DND-41 (cell line): ENCODE data around the gene CREB3L4.
"Not testable (repeated sequence)": the region's sequence is repeated elsewhere in the genome, so short reads cannot be mapped to it uniquely, and the experiment has no call there.

Experiments used
- ATAC-seq: fragments of 200-7000 bp; cut with Tn5 transposase; 3 replicates; pipeline ENCODE4 v1.9.1; 2021; ENCODE audit warnings: low read depth; ENCODE audit not compliant: insufficient read depth
- DNase-seq: peaks from one replicate; pipeline ENCODE4 v3.0.0-alpha.2; 2020
- H2AFZ ChIP-seq: 2 replicates; pipeline ENCODE4 v1.6.0; 2012; ENCODE audit warnings: low read depth, low read length
- H3K27ac ChIP-seq: 2 replicates; pipeline ENCODE4 v1.5.1; 2012; ENCODE audit warnings: low read length, inconsistent platforms
- H3K27me3 ChIP-seq: fragments of 200-600 bp; sonication (generic); 2 replicates; pipeline ENCODE4 v1.6.0; 2012; ENCODE audit warnings: low read length, mild to moderate bottlenecking, inconsistent platforms; ENCODE audit not compliant: insufficient read depth, poor library complexity
- H3K36me3 ChIP-seq: 2 replicates; pipeline ENCODE4 v1.5.1; 2012; ENCODE audit warnings: low read length, inconsistent platforms; ENCODE audit not compliant: insufficient read depth
- H3K4me1 ChIP-seq: 2 replicates; pipeline ENCODE4 v1.5.1; 2012; ENCODE audit warnings: mild to moderate bottlenecking, low read length; ENCODE audit not compliant: insufficient read depth
- H3K4me2 ChIP-seq: 2 replicates; pipeline ENCODE4 v1.6.0; 2012; ENCODE audit warnings: mild to moderate bottlenecking, moderate library complexity, low read length, inconsistent platforms; ENCODE audit not compliant: insufficient read depth
- H3K4me3 ChIP-seq, 2 experiments: fragments of 200-600 bp in 1 of 2; shearing (Covaris generic) in 1 of 2; 2 replicates each; pipeline ENCODE4 v1.5.1; 2012 to 2016; ENCODE audit warnings: inconsistent platforms in 2 of 2, low read length in 2 of 2, mild to moderate bottlenecking in 2 of 2, low read depth in 1 of 2, moderate library complexity in 1 of 2
- H3K79me2 ChIP-seq: 2 replicates; pipeline ENCODE4 v1.6.0; 2012; ENCODE audit warnings: low read length, inconsistent platforms; ENCODE audit not compliant: insufficient read depth
- H3K9ac ChIP-seq: 2 replicates; pipeline ENCODE4 v1.6.0; 2012; ENCODE audit warnings: low read depth, mild to moderate bottlenecking, inconsistent platforms, low read length, moderate library complexity
- H3K9me3 ChIP-seq: 2 replicates; pipeline ENCODE4 v1.5.1; 2012; ENCODE audit warnings: low read length, moderate library complexity, mild to moderate bottlenecking, inconsistent platforms; ENCODE audit not compliant: insufficient read depth, severe bottlenecking
- H4K20me1 ChIP-seq: 2 replicates; pipeline ENCODE4 v1.6.0; 2012; ENCODE audit warnings: low read length; ENCODE audit not compliant: insufficient read depth
- EZH2 ChIP-seq: IDR thresholded peaks from 3 replicates; pipeline ENCODE4 v1.6.1; 2012; ENCODE audit warnings: borderline replicate concordance, low read depth, mild to moderate bottlenecking, moderate library complexity, low read length, inconsistent platforms; ENCODE audit not compliant: severe bottlenecking
- TF ChIP-seq, protein P1 (sequence below): IDR thresholded peaks from 2 replicates; pipeline ENCODE4 v1.5.1; 2012; ENCODE audit warnings: borderline replicate concordance, low read length, moderate library complexity, mild to moderate bottlenecking; ENCODE audit not compliant: poor library complexity, severe bottlenecking; ENCODE audit errors: extremely low read depth

The CREB3L4 gene

GRCh38 chr1:154000420-154000819, 32.7 kb downstream of the CREB3L4 start:
- Histone ChIP-seq H3K27me3 (no peaks in the 10 kb centered on the region), H3K4me2 (no peak overlapping the region), H2AFZ (no peak overlapping the region), H3K36me3 (peaks cover 3% of the 10 kb centered on the region; the same call in 1 of the 2 replicates), H3K9ac (no peak overlapping the region), H4K20me1 (no peaks in the 10 kb centered on the region), H3K4me1 (no peaks in the 10 kb centered on the region), H3K9me3 (no peaks in the 10 kb centered on the region), H3K79me2 (no peaks in the 10 kb centered on the region), H3K27ac (no peak overlapping the region), H3K4me3 (no peak overlapping the region)
- ATAC-seq (no peak), DNase-seq (no peak)
- TF ChIP-seq, protein P1, sequence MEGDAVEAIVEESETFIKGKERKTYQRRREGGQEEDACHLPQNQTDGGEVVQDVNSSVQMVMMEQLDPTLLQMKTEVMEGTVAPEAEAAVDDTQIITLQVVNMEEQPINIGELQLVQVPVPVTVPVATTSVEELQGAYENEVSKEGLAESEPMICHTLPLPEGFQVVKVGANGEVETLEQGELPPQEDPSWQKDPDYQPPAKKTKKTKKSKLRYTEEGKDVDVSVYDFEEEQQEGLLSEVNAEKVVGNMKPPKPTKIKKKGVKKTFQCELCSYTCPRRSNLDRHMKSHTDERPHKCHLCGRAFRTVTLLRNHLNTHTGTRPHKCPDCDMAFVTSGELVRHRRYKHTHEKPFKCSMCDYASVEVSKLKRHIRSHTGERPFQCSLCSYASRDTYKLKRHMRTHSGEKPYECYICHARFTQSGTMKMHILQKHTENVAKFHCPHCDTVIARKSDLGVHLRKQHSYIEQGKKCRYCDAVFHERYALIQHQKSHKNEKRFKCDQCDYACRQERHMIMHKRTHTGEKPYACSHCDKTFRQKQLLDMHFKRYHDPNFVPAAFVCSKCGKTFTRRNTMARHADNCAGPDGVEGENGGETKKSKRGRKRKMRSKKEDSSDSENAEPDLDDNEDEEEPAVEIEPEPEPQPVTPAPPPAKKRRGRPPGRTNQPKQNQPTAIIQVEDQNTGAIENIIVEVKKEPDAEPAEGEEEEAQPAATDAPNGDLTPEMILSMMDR, result no peak
- no peak for TF ChIP-seq EZH2

DNA sequence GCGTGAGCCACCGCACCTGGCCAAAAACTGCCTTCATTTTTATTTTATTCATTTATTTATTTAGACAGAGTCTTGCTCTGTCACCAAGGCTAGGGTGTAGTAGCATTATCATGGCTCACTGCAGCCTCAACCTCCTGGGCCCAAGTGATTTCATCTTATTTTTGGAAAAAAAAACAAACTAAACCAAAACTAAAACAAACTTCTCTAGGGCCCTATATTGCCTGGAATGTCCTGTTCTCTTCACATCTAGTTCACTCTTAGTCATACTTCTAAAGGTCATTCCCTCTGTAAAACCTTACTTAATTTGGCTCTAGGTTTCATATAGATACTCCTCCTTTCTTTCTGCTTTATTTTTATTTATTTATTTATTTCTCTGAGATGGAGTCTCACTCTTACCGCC, 38.4 kb downstream of the CREB3L4 start:
- no peaks in the 10 kb centered on the region for H3K27me3 ChIP-seq
- H4K20me1 ChIP-seq, result no peaks in the 10 kb centered on the region
- no peak overlapping the region for H3K4me3 ChIP-seq
- no peaks in the 10 kb centered on the region for H3K4me1 ChIP-seq
- H3K4me2 ChIP-seq, result no peak overlapping the region
- no peaks in the 10 kb centered on the region for H3K36me3 ChIP-seq
- no peak overlapping the region for H2AFZ ChIP-seq
- TF ChIP-seq EZH2, result no peak
- TF ChIP-seq, protein P1, result no peak
- no peak overlapping the region for H3K9ac ChIP-seq
- no peak overlapping the region for H3K27ac ChIP-seq
- H3K9me3 ChIP-seq, result no peaks in the 10 kb centered on the region
- no peak for DNase-seq
- H3K79me2 ChIP-seq, result no peaks in the 10 kb centered on the region
- ATAC-seq, result no peak

DNA sequence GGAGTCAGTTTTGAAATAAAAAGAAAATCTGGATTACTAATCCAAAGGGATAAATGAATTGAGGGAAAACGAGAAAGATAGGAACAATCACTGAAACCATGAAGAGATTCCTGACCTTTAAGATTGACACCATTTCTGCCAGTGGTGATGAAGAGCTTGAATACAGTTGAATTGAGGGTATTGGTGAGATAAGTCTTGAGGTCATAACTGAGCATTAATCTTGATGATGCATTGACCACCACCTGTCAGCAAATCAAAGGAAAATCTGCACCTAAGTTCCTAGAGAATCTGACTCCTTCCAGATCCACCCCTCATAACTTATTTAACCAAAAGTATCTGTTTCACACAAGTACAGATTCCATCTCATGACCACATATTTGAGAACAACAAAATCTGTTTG, 44.4 kb downstream of the CREB3L4 start:
- H2AFZ ChIP-seq, result no peak overlapping the region
- ATAC-seq (no peak), DNase-seq (no peak)
- H3K9ac ChIP-seq, result no peak overlapping the region
- H3K79me2 ChIP-seq, result no peaks in the 10 kb centered on the region
- no peaks in the 10 kb centered on the region for H4K20me1 ChIP-seq
- no peak overlapping the region for H3K4me3 ChIP-seq
- TF ChIP-seq, protein P1, result no peak
- TF ChIP-seq EZH2, result no peak
- H3K4me2 ChIP-seq, result no peak overlapping the region
- H3K9me3 ChIP-seq, result no peaks in the 10 kb centered on the region
- no peaks in the 10 kb centered on the region for H3K27me3 ChIP-seq
- no peaks in the 10 kb centered on the region for H3K36me3 ChIP-seq
- H3K4me1 ChIP-seq, result no peaks in the 10 kb centered on the region
- H3K27ac ChIP-seq, result no peak overlapping the region

GRCh38 chr1:154012543-154012942, 44.8 kb downstream of the CREB3L4 start:
- not testable (repeated sequence) for DNase-seq, H3K36me3 ChIP-seq, H3K79me2 ChIP-seq

More at GRCh38 chr1:154012543-154012942, 44.8 kb downstream of the CREB3L4 start:
- not testable (repeated sequence) for H3K4me3 ChIP-seq, H4K20me1 ChIP-seq, H3K9ac ChIP-seq, ATAC-seq, H2AFZ ChIP-seq, H3K9me3 ChIP-seq, H3K27me3 ChIP-seq, H3K27ac ChIP-seq, H3K4me1 ChIP-seq, H3K4me2 ChIP-seq
